Kidney glomerular epithelial cell (primary cell): ENCODE measurements around the gene ATP4B.
"Not testable (repeated sequence)": the region's sequence is repeated elsewhere in the genome, so short reads cannot be mapped to it uniquely, and the experiment has no call there.

ENCODE experiments used
- DNase-seq: peaks from one replicate; lab custom pipeline; 2025; lab: John Stamatoyannopoulos, UW

ATP4B gene

DNA sequence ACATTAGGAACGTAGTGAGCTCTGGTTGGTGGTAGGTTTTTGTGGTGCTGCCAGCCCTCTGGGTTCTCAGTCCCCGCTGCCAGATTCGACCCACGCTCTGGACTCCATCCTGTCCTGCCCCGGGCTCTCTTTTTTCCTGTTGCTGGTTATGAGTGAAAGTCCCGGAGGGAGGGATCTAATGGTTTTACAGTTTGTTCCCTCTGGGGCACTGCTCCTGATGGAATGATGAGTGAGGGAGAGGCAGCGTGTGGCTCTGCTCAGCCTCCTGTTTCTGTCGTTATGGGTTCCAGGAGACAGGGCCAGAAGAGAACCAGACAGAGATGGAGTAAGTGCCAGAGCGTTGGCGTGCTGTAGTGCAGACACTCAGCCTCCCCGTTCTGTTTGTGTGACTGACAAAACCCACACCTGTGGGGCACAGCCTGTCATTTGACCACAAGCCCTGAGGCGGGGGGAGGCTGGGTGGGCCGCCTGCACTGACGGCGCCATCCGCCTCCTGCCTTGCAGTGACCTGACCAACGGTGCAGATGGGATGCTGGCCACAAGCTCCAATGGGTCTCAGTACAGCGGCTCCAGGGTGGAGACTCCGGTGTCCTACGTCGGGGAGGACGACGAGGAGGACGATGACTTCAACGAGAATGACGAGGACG, 18.3 kb downstream of the ATP4B start:
- DNase-seq: no peak

DNA sequence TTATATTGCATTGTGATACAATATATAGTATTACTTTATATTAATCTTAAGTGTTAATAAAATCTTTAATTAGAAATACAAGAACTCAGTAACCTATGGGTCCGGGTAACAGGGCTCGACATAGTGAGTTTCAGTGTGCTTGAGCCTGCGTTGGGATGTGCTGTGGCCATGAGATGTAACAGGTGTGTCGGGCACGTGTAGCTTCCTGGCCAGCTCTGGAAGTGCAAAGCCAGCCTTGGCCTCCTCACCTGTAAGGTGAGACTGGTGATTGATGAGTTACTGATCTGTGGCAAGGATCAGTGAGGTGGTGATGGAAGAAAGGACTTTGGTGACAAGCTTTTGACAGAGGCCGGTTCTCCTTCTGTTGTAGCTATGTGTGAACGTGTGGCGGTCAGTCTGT, 19.2 kb downstream of the ATP4B start:
- no peak for DNase-seq

DNA sequence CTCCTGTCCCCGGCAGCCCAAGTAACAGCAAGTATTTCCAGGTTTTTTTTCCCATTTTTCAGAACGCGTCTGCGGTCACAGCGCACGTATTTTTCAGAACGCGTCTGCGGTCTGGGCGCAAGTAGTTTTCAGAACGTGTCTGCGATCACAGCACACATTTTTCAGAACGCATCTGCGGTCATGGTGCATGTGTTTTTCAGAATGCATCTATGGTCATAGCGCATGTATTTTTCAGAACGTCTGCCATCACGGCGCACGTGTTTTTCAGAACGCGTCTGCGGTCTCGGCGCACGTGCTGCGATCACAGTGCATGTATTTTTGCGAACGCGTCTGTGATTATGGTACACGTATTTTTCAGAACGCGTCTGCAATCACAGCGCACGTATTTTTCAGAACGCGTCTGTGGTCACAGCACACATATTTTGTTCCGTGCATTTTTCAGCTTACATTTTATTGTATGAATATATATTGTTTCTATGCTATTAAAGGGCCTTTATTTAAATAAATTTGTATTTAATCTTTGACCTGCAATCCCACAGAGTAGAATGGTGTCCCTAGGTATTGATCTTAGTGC, 19.7 kb downstream of the ATP4B start:
- DNase-seq: no peak

DNA sequence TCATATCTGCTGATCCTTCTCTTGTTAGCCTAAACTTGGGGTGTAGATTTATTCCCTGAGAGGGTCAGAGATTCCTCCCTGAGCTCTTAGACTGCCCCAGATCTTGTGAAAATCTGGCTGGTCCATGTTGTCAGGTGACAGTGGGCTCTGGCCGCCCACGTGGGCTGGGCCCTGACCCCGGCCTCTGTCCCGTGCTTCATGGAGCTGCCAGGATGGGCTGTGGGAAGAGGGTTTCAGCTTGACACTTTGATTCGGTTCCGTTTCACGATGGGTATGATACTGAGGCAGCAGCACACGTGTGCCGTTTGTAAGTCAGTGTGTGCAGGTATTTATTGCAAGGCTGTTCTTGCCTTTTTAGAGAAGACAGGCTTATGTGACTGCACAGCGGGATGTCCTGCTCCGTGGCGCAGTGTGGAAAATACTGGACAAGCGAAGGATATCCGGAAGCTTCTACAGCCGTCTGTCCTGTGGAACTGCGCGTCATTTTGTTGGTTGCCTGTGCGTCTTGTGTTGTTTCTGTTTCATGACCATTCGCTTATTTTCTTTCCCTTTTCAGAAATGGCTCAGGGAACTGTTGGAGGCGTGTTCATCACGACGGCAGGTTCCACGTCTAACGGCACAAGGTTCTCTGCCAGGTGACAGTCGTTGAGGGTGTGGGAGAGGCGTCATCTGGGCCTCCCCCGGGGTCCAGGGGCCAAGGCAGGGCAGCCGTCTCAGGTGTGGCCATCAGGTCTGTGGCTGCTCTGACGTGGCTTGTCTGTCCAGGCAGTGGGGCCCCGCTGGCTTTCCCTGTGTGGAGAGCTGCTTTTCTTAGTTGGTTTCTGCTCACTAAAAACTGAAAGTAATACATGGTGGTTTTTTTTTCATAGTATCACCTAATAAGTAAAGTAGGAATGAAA, 20.5 kb downstream of the ATP4B start:
- no peak for DNase-seq

DNA sequence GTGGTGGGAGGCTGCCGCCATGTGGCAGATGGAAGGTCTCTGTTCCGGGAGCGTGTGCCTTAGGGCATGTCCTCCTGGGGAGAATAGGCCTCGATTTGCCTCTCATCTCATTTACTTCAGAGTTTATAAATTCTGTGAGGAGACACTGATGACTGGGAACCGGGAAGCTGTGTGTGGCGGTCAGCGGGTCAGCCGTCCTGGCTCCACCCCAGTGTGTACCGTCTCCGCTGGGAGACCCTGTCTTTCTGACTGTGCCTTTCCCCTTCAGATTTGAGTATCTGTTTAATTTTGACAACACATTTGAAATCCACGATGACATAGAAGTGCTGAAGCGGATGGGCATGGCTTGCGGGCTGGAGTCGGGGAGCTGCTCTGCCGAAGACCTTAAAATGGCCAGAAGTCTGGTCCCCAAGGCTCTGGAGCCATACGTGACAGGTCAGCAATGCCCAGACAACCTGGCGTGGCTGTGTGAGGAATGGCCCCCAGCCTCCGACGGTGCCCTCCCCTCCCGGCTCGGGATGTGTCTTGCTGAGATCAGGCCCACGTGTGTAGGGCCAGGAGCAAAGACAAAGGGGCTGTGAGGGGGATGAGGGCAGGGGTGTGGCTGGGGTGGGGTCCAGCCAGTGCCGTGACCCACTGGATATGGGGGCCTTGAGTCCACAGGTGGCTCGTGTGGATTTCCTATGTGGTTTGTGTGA, 21.6 kb downstream of the ATP4B start:
- no peak for DNase-seq

DNA sequence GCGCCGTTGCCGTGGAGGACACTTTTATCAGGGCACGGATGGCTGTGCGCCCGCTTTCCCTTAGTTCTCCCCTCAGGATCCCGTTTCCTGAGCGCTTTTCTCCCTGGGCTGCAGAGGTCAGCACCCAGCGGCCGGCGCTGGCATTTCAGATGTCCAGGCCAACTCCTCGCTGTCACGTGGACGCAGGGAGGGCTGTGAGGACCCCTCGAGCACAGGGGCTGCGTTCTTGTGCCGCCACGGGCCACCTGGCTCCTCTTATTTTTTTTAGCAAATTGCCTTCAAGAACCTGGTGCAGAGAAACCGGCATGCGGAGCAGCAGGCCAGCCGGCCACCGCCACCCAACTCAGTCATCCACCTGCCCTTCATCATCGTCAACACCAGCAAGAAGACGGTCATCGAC, 22.3 kb downstream of the ATP4B start:
- no peak for DNase-seq

DNA sequence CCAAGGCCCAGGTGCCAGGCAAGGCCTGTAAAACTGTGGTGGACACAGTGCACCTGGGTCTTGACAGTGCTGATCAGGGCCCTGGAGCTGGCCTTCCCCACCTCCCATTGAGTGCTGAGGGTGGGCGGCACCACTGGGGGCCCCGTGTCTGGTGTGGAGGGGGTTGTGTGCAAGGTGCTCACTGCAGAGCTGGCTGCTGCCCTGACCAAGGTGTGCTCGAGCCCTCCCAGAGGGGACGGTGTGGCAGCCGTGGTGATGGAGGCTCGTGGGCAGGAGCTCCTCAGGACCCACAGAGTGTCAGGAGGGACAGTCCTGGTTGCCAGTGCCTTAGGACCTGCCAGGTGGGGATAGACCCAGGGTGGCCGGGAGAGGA, 23.0 kb downstream of the ATP4B start:
- no peak for DNase-seq

DNA sequence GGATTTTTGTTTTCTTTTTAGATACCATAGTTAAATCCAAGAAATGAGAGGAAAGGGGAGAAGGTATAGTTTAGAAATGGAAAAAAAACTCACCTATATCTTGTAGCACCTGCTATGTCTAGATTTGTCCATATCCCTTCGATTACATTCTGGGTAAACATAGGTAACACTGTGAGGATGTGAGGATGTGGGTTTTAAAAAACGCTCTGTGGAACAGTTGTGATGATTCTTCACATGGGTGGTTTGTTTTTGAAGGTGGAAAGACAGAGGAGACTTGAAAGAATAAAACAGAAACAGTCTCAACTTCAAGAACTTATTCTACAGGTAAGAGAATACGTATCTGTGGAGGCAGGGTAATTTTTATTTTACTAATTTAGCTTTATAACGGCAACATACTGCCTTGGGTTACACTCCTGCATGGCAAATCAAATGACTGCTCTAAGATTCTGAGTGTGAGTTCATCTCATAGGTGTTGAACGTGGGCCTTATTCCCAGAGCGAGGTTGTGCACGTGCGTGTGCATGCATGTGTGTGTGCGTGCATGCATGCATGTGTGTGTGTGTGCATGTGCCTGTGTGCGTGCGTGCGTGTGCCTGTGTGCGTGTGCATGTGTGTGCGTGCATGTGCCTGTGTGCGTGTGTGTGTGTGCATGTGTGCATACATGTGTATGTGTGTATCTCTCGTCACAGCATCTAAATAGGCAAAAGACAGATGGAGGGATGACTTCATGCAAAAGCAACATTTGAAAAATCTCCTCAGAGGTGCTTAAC, 23.5 kb downstream of the ATP4B start:
- no peak for DNase-seq

DNA sequence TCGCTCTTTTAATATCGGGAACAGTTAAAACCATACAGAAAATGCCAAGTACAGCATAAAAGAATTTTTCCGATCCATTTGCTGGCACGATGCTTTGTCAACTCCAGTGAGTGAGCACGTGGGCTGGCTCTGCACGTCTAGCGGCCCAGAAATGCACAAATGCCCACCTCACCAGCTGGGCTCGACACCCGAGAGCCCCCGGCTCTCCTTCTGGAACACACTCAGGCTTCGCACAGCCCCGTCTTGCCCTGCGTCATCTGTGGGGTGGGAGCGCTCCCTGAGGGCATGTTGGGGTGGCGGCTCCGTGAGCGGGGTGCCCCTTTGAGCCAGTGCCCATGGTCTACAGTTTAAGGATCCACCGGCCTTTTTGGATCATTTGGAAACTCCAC, 24.5 kb downstream of the ATP4B start:
- no peak for DNase-seq

DNA sequence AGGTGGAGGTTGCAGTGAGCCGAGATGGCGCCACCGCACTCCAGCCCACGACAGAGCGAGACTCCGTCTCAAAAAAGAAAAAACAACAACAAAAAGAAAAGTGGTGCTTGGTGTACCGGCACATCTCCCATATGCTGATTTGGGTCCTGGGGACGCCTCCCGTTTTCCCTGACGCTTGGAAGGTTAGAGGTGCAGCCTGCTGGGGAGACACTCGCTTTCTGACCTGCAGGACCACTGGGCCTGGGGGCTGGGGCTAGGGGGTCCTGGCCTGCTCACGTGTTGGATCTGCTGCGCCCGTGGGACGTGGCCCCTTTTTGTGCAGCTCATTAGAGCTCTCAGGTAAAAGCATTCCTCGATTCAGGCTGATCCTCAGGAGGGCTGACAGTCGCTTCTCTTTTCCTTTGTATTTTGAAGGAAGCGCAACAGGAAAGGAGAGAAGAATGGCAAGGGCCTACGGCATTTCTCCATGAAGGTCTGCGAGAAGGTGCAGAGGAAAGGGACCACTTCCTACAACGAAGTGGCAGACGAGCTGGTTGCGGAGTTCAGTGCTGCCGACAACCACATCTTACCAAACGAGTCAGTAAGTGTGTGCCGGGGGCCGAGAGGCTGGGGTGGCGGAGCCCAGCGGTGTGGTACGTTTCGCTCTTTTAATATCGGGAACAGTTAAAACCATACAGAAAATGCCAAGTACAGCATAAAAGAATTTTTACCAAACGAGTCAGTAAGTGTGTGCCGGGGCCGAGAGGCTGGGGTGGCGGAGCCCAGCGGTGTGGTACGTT, 25.1 kb downstream of the ATP4B start:
- no peak for DNase-seq

DNA sequence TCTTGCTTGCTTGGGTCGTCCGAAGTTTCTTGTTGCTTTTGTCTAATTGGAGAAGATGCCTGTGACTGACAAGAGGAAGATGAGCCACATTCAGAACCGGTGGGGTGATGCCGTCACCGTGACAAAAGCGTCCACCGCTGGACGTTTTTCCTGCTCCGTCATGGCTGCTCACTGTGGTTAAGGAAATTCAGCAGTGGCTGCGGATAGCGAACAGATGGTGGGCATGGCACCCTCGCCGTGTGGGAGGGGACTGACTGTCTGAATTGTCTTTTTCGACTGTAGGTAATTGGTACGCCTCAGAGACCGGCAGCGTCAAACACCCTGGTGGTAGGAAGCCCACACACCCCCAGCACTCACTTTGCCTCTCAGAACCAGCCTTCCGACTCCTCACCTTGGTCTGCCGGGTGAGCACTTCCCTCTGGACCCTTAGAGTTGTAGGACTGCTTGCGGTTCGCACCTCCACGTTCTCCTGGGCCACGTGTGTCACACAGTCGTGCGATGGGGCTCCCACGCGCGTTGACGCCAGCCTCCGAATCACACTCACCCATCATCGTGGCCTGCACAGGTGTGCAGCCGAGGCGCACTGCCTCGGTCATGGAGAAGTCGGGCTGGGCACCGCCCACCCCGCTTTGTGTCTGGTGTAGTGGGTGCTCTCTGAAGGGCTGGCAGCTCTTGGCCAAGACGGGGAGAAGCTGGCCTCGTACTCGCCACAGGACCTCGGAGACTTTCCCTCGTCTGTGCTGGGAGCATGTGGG, 26.5 kb downstream of the ATP4B start:
- no peak for DNase-seq

DNA sequence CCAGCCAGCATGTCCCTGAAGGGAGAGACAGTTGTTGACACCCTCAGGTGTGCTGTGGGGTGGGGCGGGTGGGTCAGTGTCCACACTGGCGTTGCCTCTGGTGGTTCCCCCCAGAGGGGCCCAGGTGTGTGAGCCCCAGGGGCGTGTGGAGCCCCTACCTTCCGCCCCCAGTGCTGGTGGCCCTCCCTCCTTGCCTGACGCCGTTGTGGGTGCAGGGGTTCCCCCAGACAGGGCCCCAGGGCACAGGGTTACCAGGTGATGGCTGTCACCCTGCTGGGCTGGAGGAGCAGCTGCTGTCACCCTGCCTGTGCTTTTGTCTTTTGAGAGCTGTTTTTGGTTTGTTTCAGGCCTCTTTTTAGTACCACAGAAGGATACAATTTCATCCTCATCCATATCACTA, 27.2 kb downstream of the ATP4B start:
- no peak for DNase-seq

DNA sequence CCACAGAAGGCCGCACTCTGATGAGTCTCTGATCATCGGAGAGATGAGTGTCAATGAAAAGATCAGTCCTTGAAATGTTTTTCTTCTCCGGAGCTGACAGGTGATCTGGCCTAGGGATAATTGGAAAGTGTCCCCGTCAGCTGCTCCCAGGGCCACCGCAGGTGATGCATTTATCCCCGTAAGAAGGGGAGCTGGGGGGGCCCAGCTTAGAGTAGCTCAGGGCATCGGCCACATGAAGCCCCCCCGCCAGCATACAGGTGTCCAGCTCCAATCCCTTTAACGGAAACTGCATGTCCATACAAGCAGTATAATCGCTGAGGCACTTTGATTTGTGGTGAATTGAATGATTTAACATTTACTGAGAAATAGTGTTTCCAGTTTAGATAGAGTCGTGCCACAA, 27.7 kb downstream of the ATP4B start:
- DNase-seq: no peak

DNA sequence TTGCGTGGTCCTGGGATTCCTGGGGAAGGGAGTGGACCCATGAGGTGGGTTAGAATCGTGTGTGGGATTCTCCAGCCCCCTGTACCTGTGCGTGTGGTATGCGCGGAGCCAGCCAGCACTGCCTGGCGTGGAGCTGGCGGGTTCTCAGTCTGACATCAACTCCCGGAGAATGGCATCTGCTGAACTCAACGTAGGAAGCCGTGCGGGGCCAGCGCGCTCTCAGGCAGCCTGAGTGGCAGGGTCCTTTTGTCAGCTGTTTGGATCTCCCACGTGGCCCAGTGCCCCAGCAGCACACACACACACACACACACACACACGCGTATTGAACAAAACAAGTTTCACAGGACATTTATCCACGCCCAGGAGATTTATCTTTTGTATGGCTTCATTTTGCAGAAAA, 28.1 kb downstream of the ATP4B start:
- DNase-seq: no peak

DNA sequence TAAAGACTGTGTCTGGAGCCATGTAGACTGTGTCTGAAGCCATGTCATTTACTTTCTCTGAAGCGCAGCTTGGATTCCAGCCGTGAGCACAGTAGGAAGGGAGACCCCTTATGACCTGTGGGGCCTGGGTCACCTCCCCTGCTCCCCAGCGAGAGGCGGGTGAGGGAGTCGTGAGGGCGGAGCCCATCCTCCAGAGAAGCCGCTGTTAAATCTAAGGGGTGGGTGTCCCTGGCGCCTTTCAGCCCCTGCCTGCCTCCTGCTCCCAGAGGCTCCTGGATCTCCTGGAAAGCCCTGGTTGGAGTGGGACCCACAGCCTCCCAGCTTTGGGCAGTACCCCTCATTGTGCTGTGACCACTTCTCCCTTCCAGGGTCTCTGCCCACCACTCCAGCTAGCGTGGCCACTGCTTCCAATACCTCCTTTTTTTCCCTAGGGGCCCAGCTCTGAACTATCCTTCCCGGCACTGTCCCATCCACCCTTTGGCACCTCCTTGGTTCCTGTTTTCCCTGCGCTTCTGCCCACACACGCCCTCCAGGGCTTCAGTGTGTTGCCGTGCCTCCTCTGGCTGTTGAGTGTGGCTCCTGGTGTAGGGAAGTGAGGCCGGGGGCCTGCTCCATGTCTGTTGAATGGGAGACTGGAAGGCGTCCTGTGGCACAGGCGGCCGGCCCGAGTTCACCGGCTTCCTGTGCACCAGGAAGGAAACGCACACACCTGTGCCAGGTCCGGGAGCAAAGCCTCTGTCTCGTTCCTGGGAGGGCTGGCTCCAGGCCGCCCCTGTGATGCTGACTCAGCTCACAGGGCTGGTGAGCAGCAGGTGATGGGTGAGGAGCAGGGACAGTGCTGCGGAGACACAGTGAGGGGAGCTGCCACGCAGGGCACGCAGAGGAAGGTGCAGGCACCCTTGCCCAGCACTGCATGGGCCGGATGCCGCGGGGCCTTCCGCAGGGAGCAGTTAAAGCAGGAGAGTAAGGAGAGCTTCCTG, 29.4 kb downstream of the ATP4B start:
- no peak for DNase-seq

DNA sequence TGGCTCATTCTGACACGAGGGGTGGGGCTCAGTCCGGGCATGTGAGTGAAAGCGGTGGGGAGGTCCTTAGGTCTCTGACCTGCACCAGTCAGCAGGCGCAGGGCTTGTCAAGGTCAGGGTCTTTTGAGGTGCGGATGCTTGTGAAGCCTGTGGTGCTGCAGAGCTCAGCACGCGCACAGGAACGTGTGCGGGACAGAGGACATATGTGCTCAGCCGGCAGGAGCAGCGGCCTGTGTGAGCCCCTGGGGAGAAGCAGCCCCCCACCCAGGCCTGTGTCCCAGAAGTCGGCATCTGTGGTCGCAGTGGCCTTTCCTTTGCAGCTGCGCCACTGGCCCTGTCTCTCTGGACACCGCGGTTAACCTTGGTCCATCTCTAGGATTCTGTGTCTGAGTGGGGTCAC, 30.9 kb downstream of the ATP4B start:
- no peak for DNase-seq

DNA sequence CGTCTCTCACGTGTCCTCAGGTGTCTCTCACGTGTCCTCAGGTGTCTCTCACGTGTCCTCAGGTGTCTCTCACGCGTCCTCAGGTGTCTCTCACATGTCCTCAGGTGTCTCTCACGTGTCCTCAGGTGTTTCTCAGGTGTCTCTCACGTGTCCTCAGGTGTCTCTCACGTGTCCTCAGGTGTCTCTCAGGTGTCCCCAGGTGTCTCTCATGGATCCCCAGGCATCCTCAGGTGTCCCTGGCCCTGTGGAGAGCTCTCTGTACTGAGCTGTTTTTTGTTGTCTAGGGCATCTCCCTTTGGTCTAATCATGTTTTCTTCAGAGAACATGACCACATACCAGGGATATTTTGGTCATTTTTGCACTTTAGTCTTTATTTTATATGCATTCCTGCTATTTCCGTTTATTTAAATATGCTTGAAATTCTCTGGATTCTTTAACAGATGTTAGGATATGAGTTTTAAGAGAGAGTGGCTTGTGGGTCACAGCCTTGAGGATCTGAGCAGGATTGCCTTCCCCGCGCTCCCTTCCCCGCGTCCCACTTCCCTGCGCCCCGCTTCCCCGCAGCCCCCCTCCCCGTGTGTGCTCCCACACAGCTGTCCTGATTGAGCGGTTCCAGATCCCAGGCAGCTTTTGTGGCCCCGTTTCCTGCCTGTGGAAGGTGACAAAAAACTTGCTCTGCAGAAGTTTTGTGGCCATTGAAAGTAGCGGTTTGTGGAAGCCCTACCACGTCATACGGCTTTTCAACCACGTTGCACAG, 31.9 kb downstream of the ATP4B start:
- DNase-seq: no peak

DNA sequence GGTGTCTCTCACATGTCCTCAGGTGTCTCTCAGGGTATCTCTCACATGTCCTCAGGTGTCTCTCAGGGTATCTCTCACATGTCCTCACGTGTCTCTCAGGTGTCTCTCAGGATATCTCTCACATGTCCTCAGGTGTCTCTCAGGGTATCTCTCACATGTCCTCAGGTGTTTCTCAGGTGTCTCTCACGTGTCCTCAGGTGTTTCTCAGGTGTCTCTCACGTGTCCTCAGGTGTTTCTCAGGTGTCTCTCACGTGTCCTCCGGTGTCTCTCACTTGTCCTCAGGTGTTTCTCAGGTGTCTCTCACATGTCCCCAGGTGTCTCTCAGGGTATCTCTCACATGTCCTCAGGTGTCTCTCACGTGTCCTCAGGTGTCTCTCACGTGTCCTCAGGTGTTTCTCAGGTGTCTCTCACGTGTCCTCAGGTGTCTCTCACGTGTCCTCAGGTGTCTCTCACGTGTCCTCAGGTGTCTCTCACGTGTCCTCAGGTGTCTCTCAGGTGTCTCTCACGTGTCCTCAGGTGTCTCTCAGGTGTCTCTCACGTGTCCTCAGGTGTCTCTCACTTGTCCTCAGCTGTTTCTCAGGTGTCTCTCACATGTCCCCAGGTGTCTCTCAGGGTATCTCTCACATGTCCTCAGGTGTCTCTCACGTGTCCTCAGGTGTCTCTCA, 33.2 kb downstream of the ATP4B start:
- not testable (repeated sequence) for DNase-seq
